SJCRH30 (cell line): ENCODE measurements around the gene SPPL2A. TPM values are rescaled to one million over a fixed set of nuclear protein-coding genes. Genes with fewer than 3 reads are reported as not detected.
"Not testable (repeated sequence)": the region's sequence is repeated elsewhere in the genome, so short reads cannot be mapped to it uniquely, and the experiment has no call there.

Source experiments
- DNase-seq, 2 experiments: peaks; one replicate each; pipeline ENCODE4 v3.0.0-alpha.2; 2015 to 2020
- H3K27ac ChIP-seq: fragments of 250-450 bp; sonication (Bioruptor Pico); 2 replicates; pipeline ENCODE4 v1.5.1; 2020; ENCODE audit warnings: mild to moderate bottlenecking, moderate library complexity
- H3K27me3 ChIP-seq: fragments of 250-450 bp; sonication (Bioruptor Pico); 2 replicates; pipeline ENCODE4 v1.5.1; 2020; ENCODE audit warnings: mild to moderate bottlenecking, moderate library complexity
- H3K36me3 ChIP-seq: fragments of 250-450 bp; sonication (Bioruptor Pico); 2 replicates; pipeline ENCODE4 v1.5.1; 2020; ENCODE audit warnings: mild to moderate bottlenecking, moderate library complexity
- H3K4me1 ChIP-seq: fragments of 250-450 bp; sonication (Bioruptor Pico); 2 replicates; pipeline ENCODE4 v1.5.1; 2020; ENCODE audit warnings: mild to moderate bottlenecking, moderate library complexity
- H3K4me3 ChIP-seq: fragments of 250-450 bp; sonication (Bioruptor Pico); 2 replicates; pipeline ENCODE4 v1.5.1; 2020; ENCODE audit warnings: mild to moderate bottlenecking, moderate library complexity
- H3K9me3 ChIP-seq: fragments of 250-450 bp; sonication (Bioruptor Pico); replicated peaks from 2 replicates; pipeline ENCODE4 v1.5.1; 2020; ENCODE audit warnings: mild to moderate bottlenecking, moderate library complexity
- total RNA-seq: library from RNA; depleted of rRNA; stranded (reverse); fragments of >200 nt; shearing (Covaris generic); gene quantifications from 2 replicates; pipeline ENCODE4 v1.2.3, GENCODE V29; 2014

The SPPL2A gene
- total RNA-seq, 1 experiment from 2014 or later = 39.3 TPM

DNA sequence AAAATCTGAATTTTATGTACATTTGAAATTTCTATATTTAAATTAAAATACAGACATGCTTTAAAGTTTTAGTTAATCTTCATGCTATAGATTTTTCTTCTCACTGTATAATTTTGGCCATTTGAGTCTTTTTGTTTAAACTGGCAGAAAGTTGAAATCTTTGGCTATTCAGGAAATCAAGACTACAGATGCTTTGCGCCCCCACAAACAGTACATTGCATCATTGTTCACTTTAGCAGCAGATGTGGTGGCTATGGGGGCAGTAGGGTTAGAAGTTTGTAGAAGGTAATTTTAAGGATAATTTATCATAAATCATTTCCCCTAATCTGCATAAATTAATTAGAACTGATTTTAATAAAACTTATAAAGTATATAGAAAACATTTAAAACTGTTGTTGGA, 20.9 kb downstream of the SPPL2A start:
- Histone ChIP-seq H3K9me3 (no peaks in the 10 kb centered on the region), H3K4me1 (no peaks in the 10 kb centered on the region), H3K27me3 (no peaks in the 10 kb centered on the region), H3K27ac (no peak overlapping the region), H3K4me3 (no peak overlapping the region), H3K36me3 (0 out of 2 replicates have a peak, but pooled peaks cover 2% of the 10 kb centered on the region)
- no peak for DNase-seq

DNA sequence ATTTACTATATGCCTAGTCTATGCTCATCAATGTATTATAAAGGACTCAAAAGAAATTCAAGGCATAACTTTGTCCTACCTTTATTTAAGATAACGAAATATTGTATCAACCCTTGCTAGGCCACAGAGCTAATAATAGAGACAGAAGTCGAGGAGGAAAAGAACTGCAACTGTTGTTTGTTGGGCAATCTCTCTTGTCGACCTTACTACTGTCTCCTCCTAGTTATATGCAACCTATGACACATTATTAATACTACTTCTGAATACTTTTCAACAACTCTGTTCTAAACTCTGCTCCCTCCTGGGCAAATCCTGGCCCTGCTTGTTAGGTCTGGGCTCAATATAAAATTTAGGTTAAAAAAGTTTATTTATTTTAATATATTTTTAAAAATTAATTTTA, 24.6 kb downstream of the SPPL2A start:
- H3K27ac ChIP-seq = no peak overlapping the region
- DNase-seq = no peak

DNA sequence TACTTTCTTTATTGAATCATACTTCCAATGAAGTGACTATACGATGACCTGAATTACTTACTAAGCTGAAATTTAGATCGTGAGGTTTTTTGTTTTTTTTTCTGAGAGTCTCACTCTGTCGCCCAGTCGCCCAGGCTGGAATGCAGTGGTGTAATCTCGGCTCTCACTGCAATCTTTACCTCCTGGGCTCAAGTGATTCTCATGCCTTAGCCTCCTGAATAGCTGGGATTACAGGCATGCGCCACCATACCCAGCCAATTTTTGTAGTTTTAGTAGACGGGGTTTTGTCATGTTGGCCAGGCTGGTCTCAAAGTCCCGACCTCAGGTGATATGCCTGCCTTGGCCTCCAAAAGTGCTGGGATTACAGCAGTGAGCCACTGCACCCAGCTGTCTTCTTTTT, 28.7 kb downstream of the SPPL2A start:
- H3K4me1 ChIP-seq = no peaks in the 10 kb centered on the region
- no peak overlapping the region for H3K4me3 ChIP-seq
- no peak for DNase-seq
- H3K27me3 ChIP-seq = no peaks in the 10 kb centered on the region
- peaks cover 12% of the 10 kb centered on the region for H3K36me3 ChIP-seq
- H3K9me3 ChIP-seq = no peaks in the 10 kb centered on the region
- H3K27ac ChIP-seq = no peak overlapping the region

More for the DNA sequence above, 24.6 kb downstream of the SPPL2A start:
- no peaks in the 10 kb centered on the region for H3K27me3 ChIP-seq
- no peak overlapping the region for H3K4me3 ChIP-seq
- H3K36me3 ChIP-seq = peaks cover 2% of the 10 kb centered on the region; the same call in 1 of the 2 replicates
- H3K4me1 ChIP-seq = no peaks in the 10 kb centered on the region
- no peaks in the 10 kb centered on the region for H3K9me3 ChIP-seq

DNA sequence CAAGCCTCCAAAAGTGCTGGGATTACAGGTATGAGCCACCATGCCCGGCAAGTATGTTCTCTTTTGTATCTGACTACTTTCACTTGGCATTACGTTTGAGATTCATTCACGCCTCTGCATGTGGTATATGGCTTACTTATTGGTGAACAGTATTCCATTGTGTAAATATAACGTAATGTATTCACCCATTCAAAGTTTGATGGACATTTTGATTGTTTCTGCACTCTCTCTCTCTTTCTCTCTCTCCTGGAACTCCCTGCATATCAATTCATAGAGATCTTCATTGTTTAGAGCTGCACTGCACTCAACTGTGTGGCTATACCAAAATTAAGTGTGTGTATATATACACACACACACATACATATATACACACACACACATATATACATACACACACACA, 30.4 kb downstream of the SPPL2A start:
- Histone ChIP-seq H3K27ac (no peak overlapping the region), H3K4me1 (no peaks in the 10 kb centered on the region), H3K36me3 (peaks cover 12% of the 10 kb centered on the region), H3K9me3 (no peaks in the 10 kb centered on the region), H3K4me3 (no peak overlapping the region), H3K27me3 (no peaks in the 10 kb centered on the region)
- DNase-seq = no peak

DNA sequence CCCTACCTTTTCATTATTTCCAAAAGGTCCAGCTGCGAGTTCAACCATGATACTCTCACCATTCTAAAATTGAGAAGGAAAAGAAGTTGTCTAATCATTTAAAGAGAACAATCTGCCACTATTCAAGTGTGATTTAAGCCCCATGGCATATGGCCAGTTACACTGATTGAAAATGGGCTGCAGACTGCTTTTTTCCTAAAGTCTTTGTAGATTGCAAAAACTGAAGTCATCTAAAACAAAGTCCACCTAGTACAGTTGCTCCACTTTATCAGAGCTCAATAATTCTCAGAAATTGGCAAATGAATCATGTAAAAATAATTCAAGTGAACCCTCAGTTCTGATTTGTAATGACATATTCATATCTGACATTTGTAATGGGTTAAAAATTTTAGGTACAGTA, 39.2 kb downstream of the SPPL2A start:
- Histone ChIP-seq H3K27ac (no peak overlapping the region), H3K4me3 (no peak overlapping the region), H3K27me3 (no peaks in the 10 kb centered on the region), H3K36me3 (peaks cover 5% of the 10 kb centered on the region; the same call in 1 of the 2 replicates), H3K4me1 (no peaks in the 10 kb centered on the region), H3K9me3 (no peaks in the 10 kb centered on the region)
- DNase-seq = no peak

DNA sequence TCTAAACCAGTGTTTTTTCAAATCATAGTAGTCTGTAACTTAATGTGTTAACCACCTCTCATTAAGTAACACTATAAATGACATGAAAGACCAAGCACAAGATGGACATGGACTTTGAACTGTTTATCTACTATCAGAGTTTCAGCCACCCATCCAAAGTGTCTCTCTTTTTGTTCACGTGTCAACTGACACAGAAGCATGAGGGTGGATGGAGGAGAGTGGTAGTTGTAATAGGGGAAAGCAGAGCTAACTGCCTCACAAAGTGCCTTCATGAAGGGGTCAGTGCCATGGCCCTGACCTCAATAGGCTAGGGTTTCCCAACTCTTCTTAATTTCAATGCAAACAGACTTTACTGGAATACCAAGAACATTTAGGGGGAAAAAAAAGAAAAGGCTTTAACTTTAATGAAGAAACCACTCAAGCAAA, 46.8 kb downstream of the SPPL2A start:
- no peak overlapping the region for H3K4me3 ChIP-seq
- no peak overlapping the region for H3K27ac ChIP-seq
- H3K4me1 ChIP-seq = no peaks in the 10 kb centered on the region
- DNase-seq = no peak
- peaks cover 5% of the 10 kb centered on the region; the same call in 1 of the 2 replicates for H3K36me3 ChIP-seq
- H3K27me3 ChIP-seq = no peaks in the 10 kb centered on the region
- H3K9me3 ChIP-seq = no peaks in the 10 kb centered on the region

DNA sequence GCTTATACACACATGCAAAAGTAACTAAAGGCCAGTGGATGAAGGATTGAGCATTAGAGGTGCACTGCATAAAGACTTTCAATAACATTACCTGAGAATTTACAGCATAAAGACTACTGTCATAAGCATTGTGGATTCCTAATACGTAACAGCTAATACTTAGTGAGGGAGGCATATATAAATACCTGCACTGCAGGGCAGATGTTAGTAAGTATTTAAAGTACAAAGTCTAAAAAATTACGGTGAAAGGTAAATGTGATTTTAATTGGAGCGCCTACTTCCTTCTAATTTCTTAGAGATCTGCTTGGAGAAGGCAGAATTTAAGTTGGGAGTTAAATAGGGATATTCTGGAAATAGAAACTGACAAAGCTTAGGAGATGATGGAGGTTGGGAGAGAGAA, 53.5 kb downstream of the SPPL2A start:
- Histone ChIP-seq H3K4me3 (no peak overlapping the region), H3K27ac (no peak overlapping the region), H3K27me3 (no peaks in the 10 kb centered on the region), H3K9me3 (no peaks in the 10 kb centered on the region), H3K4me1 (no peaks in the 10 kb centered on the region), H3K36me3 (peaks cover 4% of the 10 kb centered on the region; the same call in 1 of the 2 replicates)
- no peak for DNase-seq

DNA sequence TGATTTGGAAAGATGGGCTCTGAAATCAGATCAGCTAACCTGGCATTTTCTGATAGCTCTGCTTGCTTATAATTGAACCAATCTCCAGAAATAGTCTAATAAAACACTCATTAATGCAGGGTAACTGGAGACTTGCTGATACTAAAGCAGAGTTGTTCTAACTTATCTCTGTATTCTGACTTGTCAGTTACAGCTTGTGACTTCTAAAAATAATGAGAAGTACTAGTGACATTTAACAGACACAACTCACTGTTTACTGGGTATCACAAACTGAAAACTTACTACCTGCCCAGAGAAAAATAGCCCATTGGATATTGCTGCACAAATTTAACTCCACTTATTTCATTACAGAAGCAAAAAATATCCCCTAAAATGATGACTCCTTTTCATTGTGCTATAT, 54.9 kb downstream of the SPPL2A start:
- H3K4me1 ChIP-seq = no peaks in the 10 kb centered on the region
- H3K4me3 ChIP-seq = no peak overlapping the region
- no peak overlapping the region for H3K27ac ChIP-seq
- H3K36me3 ChIP-seq = peaks cover 4% of the 10 kb centered on the region; the same call in 1 of the 2 replicates
- no peaks in the 10 kb centered on the region for H3K9me3 ChIP-seq
- H3K27me3 ChIP-seq = no peaks in the 10 kb centered on the region
- no peak for DNase-seq

DNA sequence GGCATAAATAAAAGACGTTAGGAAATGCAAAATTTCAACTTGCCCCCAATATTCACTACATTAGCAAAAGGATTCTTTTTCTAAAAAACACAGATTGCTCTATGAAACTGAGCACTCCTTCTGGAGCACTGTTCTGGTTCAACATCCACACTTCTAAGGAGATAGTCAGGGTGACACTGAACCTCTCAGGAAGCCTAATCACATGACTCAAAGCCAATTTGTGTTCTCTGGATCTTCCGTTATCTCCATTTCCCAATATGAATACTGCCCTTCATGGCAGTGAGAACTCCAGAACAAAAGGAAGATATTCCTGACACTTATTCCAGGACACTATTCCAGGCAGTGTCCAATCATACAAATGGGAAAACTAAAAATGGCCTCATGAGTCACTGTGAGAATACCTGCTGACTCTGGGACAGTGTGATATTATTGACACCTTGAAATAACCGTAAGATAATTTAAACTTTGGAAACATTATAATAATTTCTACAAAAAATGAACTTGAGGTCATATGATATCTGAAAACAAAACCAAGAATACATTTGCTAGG, 57.6 kb downstream of the SPPL2A start:
- no peak for DNase-seq
- Histone ChIP-seq H3K27me3 (no peaks in the 10 kb centered on the region), H3K27ac (no peak overlapping the region), H3K9me3 (no peaks in the 10 kb centered on the region), H3K4me3 (no peak overlapping the region), H3K4me1 (no peaks in the 10 kb centered on the region), H3K36me3 (peaks cover 4% of the 10 kb centered on the region; the same call in 1 of the 2 replicates)

DNA sequence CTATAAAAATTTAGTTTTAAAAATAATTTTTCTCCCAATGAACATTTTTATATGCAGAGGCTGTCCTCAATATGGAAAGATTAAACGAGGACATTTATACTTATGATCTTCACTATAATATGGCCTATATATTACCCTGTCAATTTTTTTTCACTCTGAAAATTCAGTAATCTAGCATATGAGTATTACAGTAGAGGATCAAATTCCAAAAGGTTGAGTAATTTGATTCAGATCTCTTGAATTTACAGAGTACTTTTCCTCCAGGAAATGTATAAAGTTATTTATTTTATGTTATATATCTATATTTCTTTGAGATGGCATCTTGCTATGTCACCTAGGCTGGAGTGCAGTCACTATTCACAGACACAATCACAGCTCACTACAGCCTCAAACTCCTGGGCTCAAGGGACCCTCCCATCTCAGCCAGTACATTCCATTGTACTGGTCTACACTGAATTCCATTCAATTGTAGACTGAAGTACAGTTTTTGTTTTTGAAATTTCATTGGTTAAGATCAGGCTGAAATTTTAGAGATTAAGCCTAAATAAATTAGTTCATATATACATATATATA, 62.7 kb downstream of the SPPL2A start:
- no peaks in the 10 kb centered on the region for H3K27me3 ChIP-seq
- H3K9me3 ChIP-seq = no peaks in the 10 kb centered on the region
- no peak overlapping the region for H3K4me3 ChIP-seq
- peaks cover 4% of the 10 kb centered on the region; the same call in 1 of the 2 replicates for H3K36me3 ChIP-seq
- DNase-seq = no peak
- H3K4me1 ChIP-seq = no peaks in the 10 kb centered on the region
- no peak overlapping the region for H3K27ac ChIP-seq

DNA sequence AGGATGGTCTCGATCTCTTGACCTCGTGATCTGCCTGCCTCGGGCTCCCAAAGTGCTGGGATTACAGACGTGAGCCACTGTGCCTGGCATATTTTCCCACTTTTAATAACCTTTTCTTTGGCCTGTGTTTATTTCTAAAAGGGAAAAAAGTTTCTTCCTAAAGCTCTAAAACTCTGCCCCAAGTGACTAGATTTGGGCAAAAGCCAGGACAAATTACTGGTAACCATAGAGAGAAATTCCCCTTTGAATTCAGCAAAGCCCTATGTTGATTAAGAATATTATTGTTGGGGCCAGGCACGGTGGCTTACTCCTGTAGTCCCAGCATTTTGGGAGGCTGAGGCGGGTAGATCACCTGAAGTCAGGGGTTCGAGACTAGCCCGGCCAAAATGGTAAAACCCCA, 67.4 kb downstream of the SPPL2A start:
- Histone ChIP-seq H3K27me3 (no peaks in the 10 kb centered on the region), H3K9me3 (no peaks in the 10 kb centered on the region), H3K4me1 (no peaks in the 10 kb centered on the region), H3K4me3 (no peak overlapping the region), H3K36me3 (no peaks in the 10 kb centered on the region), H3K27ac (no peak overlapping the region)
- DNase-seq = no peak

DNA sequence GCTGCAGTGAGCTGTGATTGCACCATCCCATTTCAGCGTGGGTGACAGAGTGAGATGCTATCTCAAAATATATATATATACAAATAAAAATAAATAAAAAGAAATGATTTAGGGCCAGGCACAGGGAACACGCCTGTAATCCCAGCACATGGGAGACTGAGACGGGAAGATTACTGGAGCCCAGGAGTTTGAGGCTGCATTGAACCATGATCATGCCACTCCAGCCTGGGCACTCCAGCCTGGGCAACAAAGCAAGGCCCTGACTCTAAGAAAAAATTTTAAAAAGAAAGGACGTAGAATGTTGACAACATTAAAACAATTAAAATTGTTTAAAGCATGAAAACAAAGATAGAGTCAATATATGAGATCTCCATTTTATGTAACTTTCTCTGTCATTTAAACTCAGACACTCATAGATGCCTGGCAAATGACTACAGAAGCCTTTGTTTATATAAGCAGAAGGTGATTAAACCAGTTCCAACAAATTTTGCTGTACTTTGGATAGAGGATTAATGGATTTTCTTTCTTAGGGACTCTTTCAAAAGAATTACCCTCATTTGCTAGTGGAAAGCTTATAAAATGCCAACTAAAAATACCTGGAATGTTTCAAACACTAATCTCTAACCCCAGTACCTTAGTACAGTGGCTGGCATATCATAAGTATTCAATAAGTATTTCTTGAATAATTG, 68.3 kb downstream of the SPPL2A start:
- Histone ChIP-seq H3K9me3 (no peaks in the 10 kb centered on the region), H3K4me1 (no peaks in the 10 kb centered on the region), H3K27ac (no peak overlapping the region), H3K4me3 (no peak overlapping the region), H3K27me3 (no peaks in the 10 kb centered on the region), H3K36me3 (no peaks in the 10 kb centered on the region)
- no peak for DNase-seq

DNA sequence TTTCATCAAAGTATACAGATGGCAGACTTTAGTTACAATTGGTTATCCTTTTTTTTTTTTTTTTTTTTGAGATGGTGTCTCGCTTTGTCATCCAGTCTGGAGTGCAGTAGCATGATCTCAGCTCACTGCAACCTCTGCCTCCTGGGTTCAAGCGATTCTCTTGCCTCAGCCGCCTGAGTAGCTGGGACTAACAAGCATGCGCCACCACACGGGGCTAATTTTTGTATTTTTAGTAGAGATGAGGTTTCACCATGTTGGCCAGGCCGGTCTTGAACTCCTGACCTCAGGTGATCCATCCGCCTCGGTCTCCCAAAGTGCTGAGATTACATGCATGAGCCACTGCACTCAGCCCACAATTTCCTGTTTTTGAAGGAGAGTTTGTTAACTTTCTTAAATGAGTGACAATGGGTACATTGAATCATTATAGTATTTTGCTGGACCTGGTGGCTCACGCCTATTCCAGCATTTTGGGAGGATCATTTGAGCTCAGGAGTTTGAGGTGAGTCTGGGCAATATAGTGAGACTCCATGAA, 70.8 kb downstream of the SPPL2A start:
- not testable (repeated sequence) for H3K4me1 ChIP-seq, H3K9me3 ChIP-seq

DNA sequence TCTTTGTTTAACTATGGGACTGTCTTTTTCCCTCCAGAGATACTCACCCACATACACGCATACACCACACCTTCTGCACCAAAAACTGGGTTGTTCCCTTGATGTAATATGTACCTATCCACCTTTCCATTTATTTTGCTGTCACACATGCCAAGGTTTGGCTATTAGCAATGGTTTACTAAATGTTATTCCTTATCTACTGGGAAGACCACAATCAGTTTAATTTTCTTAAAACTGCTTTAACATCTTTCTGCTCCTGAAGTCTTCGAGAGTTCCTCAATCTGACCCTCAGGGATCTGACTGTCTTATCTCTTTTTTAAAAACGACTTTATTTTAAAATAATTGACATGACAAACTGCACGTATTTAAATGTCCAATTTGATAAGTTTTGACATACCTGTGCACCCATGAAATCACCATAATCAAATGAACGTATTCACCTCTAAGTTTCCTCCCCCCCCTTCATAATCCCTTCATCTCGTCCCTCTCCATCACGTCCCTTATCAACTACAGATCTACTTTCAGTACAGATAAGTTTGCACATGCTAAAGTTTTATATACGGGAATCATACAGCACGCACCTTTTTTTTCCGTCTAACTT, 78.1 kb downstream of the SPPL2A start:
- Histone ChIP-seq H3K4me3 (peak overlapping the region; percentile 90), H3K36me3 (0 out of 2 replicates have a peak, but pooled peaks cover 2% of the 10 kb centered on the region), H3K4me1 (no peaks in the 10 kb centered on the region), H3K27me3 (no peaks in the 10 kb centered on the region), H3K27ac (peak overlapping the region; percentile 69), H3K9me3 (no peaks in the 10 kb centered on the region)
- DNase-seq = no peak

More for the DNA sequence above, 70.8 kb downstream of the SPPL2A start:
- H3K27me3 ChIP-seq, H3K4me3 ChIP-seq, H3K27ac ChIP-seq, DNase-seq, H3K36me3 ChIP-seq: not testable (repeated sequence)
